ENCODE measurements around the gene ITPK1.

DNA sequence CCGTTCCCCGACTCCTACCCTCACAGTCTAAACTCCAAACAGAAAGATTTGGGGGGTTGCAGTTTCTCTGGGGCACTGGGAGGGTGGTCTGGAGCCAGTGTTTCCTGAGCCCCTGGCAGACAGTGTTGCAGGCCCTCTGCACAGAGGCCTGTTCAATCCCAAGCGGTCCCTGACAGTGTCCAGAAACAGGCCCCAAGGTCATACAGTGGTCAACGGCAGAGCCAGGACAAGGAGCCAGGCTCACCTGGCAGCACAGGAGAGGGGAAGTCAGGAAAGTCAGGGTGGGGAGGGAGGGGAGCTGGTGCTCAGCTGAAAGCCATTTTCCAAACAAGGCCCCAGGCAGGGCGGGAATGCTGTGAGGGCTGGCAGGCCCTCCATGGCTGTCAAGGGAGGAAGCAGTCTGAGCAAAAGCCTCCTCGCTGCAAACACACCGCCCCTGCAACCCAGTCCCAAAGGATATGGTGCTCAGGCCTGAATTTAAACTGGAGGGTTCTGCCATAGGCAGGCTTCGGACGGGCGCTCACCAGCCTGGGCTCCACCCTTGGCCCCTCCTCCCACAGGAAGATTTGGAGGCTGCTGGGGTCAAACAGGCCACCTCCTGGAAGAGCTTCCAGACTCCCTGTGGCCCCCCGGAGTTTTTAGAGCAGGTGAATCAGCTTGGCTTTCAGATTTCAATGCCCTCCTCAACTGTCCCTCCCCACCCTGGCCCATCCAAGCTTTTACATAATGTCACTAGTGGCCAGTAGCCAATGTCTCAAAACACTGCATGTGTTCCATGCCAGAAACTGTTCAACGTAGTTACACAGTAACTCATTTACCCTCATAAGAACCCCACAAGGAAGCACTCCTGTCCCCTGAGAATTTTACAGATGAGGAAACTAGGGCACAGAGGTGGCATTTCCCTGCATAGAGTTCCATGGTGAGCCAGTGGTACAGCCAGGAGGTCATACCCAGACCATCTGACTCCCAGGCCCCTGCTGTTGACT, 151.3 kb downstream of the ITPK1 start:
- TF ChIP-seq TAF1 (IDR thresholded peaks at IDR 0.05; ENCODE audit: borderline replicate concordance, low read depth, low read length) (no peak), POLR2A (IDR thresholded peaks at IDR 0.05; ENCODE audit: low read depth, low read length) (no peak)

All from GM12892 (cell line).